ENCODE measurements around the gene FGG.

Gene FGG

GRCh38 chr4:154560824-154561231 is 51.6 kb downstream of the FGG start:
- Histone ChIP-seq H3K27me3 (ENCODE audit: low read depth, low read length) (no peaks in the 10 kb centered on the region), H3K9me3 (ENCODE audit: control insufficient read depth in 1 of 2, low read length in 2 of 2) (no peaks in the 10 kb centered on the region), H3K4me1 (ENCODE audit: control insufficient read depth in 1 of 2, insufficient read depth in 2 of 2, low read length in 2 of 2) (no peaks in the 10 kb centered on the region), H3K4me3 (ENCODE audit: low read depth in 1 of 2, low read length in 2 of 2) (no peak overlapping the region), H3K36me3 (ENCODE audit: control insufficient read depth in 1 of 2, insufficient read depth in 2 of 2, low read length in 2 of 2) (no peaks in the 10 kb centered on the region), H3K27ac (ENCODE audit: low read length) (no peak overlapping the region)

GRCh38 chr4:154560419-154560801 is 52.0 kb downstream of the FGG start:
- H3K4me3 ChIP-seq (ENCODE audit: low read depth in 1 of 2, low read length in 2 of 2) = no peak overlapping the region
- H3K27me3 ChIP-seq (ENCODE audit: low read depth, low read length) = no peaks in the 10 kb centered on the region
- H3K27ac ChIP-seq (ENCODE audit: low read length) = no peak overlapping the region
- H3K9me3 ChIP-seq (ENCODE audit: control insufficient read depth in 1 of 2, low read length in 2 of 2) = no peaks in the 10 kb centered on the region
- no peaks in the 10 kb centered on the region for H3K4me1 ChIP-seq (ENCODE audit: control insufficient read depth in 1 of 2, insufficient read depth in 2 of 2, low read length in 2 of 2)
- no peaks in the 10 kb centered on the region for H3K36me3 ChIP-seq (ENCODE audit: control insufficient read depth in 1 of 2, insufficient read depth in 2 of 2, low read length in 2 of 2)

- Histone ChIP-seq H3K27ac (ENCODE audit: low read length) (no peak overlapping the region), H3K36me3 (ENCODE audit: control insufficient read depth in 1 of 2, insufficient read depth in 2 of 2, low read length in 2 of 2) (no peaks in the 10 kb centered on the region)
Measured at GRCh38 chr4:154559494-154560418, 52.7 kb downstream of the FGG start.

GRCh38 chr4:154559141-154559493 is 53.3 kb downstream of the FGG start:
- Histone ChIP-seq H3K9me3 (ENCODE audit: control insufficient read depth in 1 of 2, low read length in 2 of 2) (no peaks in the 10 kb centered on the region), H3K27ac (ENCODE audit: low read length) (no peak overlapping the region), H3K4me1 (ENCODE audit: control insufficient read depth in 1 of 2, insufficient read depth in 2 of 2, low read length in 2 of 2) (no peaks in the 10 kb centered on the region), H3K27me3 (ENCODE audit: low read depth, low read length) (no peaks in the 10 kb centered on the region), H3K4me3 (ENCODE audit: low read depth in 1 of 2, low read length in 2 of 2) (no peak overlapping the region), H3K36me3 (ENCODE audit: control insufficient read depth in 1 of 2, insufficient read depth in 2 of 2, low read length in 2 of 2) (no peaks in the 10 kb centered on the region)

More at GRCh38 chr4:154559494-154560418, 52.7 kb downstream of the FGG start:
- Histone ChIP-seq H3K27me3 (ENCODE audit: low read depth, low read length) (no peaks in the 10 kb centered on the region), H3K9me3 (ENCODE audit: control insufficient read depth in 1 of 2, low read length in 2 of 2) (no peaks in the 10 kb centered on the region), H3K4me3 (ENCODE audit: low read depth in 1 of 2, low read length in 2 of 2) (no peak overlapping the region), H3K4me1 (ENCODE audit: control insufficient read depth in 1 of 2, insufficient read depth in 2 of 2, low read length in 2 of 2) (no peaks in the 10 kb centered on the region)

All from muscle layer of duodenum (tissue), 2 donors.